GM12801 (cell line): ENCODE measurements around the gene ZPBP2.

Experiments
- TF ChIP-seq, protein P1 (sequence below): IDR thresholded peaks from one replicate; pipeline ENCODE4 v1.5.1; 2011; ENCODE audit warnings: control low read depth; ENCODE audit not compliant: insufficient read length; ENCODE audit errors: extremely low read depth

Gene ZPBP2

DNA sequence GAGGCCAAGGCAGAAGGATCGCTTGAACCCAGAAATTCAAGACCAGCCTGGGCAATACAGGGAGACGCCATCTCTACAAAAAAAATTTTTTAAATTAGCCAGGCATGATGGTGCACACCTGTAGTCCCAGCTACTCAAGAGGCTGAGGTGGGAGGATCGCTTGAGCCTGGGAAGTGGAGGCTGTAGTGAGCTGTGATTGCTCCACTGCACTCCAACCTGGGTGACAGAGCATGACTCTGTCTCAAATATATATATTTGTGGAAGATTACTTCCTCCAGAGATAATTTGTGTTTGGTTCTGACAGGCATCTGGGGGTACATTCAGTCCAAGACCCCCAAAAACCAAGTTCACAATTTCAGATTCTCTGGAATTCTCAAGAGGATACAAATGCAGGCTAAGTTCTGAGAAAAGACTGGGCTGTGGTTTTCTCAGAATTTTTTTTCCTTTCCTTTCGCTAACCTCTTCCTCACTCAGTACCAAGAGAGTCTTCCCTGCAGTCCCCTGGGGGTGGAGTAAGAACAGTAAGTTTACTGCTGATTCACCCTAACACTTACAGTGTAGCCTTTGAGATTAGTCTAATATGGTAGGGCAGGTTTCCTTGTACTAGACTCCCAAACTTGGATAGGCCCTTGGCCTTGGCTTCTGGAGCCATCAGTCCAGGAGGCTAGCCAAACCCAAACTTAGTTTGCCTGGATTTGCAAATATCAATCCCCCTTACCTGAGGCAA is 35.3 kb downstream of the ZPBP2 start:
- TF ChIP-seq, protein P1, sequence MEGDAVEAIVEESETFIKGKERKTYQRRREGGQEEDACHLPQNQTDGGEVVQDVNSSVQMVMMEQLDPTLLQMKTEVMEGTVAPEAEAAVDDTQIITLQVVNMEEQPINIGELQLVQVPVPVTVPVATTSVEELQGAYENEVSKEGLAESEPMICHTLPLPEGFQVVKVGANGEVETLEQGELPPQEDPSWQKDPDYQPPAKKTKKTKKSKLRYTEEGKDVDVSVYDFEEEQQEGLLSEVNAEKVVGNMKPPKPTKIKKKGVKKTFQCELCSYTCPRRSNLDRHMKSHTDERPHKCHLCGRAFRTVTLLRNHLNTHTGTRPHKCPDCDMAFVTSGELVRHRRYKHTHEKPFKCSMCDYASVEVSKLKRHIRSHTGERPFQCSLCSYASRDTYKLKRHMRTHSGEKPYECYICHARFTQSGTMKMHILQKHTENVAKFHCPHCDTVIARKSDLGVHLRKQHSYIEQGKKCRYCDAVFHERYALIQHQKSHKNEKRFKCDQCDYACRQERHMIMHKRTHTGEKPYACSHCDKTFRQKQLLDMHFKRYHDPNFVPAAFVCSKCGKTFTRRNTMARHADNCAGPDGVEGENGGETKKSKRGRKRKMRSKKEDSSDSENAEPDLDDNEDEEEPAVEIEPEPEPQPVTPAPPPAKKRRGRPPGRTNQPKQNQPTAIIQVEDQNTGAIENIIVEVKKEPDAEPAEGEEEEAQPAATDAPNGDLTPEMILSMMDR = no peak

DNA sequence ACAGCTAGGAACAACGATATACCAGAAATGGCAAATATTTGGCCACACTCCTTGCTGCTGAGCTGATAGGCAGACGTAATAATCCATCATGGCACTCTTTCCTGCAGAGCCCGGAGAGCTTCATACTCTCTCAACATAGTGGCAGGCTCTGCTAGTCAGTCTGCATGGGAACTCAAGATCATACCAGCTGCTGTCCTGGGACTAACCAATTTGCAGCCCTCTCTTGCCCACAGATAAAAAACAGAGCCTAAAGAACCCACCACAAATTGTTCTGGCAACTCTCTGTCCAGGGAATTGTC is 36.9 kb downstream of the ZPBP2 start:
- TF ChIP-seq, protein P1 = no peak

DNA sequence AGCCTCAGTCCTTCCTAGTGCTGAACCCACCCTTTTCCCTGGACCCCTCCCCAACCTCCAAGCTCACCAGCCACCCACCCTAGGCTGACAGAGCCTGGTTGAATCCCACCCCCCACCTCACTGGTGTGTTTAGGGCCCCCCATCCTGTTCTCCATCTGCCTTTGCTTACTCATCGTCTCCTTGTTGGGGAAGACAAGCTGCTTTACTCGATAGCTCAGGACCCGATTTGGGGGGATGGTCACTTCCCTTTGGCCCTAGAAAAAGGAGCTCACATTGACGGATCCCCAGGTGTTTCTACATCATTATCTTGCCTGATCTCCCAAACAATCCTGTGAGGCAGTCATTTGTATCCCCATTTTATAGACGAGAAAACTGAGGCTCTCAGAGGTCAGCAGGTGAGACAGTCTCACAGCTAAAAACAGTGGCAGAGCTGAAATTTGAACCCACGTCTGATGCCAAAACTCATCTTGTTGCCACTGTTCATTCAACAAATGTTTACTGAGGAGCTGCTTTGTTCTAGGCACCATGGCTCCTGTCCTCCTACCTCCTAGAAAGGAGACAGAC is 40.9 kb downstream of the ZPBP2 start:
- TF ChIP-seq, protein P1 = no peak

DNA sequence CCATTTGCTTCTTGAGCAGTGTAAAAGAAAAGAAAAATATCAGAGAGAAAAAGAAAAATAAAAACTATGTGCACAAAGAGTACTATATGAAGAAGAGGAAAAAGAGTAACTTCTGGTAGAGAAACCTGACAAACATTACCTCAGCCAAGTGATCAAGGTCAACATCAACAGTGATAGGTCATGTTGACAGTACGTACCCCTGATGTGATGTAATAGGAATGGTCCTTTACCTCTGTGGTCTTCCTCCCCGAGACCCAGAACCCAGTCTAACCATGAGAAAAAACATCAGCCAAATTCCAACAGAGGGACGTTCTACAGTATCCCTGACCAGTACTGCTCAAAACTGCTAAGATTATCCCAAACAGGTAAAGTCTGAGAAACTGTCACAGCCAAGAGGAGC is 46.0 kb downstream of the ZPBP2 start:
- TF ChIP-seq, protein P1 = no peak

DNA sequence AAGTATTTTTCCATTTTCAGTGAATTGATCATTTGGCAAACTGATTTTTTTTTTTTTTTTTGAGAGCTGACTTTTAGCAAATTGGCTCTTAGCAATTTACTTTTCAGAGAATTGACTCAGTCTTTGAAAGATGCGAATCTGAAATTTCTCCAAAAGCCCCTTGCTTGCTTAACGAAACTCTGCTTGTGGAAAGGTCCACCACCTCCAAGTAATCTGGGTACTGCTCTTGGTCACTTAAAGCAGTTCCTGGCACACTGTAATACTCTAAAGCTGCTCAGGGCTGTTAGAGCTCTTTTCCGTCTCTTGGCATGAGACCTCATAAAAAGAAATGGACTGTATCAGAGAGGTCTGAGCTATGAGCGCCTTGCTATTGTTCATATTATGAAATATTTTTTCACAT is 47.6 kb downstream of the ZPBP2 start:
- TF ChIP-seq, protein P1 = no peak

DNA sequence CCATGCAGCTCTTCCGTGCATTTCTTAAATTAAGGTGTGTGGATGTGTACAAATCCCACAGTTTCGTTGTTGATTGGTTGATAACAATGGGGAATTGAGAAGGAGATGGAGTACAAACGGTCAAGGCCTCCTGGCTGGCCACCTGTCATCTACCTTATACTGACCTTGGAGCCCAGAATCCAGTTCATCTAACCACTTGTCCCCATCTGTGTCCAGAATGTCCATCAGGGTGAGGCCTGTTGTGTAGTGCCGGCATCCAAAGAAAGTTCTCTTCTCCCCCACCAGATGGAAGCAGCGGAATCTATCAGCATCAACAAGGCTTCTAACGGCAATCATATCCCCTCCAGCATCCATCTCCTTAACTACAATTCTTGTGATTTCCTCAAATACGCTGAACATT is 48.9 kb downstream of the ZPBP2 start:
- TF ChIP-seq, protein P1 = no peak

DNA sequence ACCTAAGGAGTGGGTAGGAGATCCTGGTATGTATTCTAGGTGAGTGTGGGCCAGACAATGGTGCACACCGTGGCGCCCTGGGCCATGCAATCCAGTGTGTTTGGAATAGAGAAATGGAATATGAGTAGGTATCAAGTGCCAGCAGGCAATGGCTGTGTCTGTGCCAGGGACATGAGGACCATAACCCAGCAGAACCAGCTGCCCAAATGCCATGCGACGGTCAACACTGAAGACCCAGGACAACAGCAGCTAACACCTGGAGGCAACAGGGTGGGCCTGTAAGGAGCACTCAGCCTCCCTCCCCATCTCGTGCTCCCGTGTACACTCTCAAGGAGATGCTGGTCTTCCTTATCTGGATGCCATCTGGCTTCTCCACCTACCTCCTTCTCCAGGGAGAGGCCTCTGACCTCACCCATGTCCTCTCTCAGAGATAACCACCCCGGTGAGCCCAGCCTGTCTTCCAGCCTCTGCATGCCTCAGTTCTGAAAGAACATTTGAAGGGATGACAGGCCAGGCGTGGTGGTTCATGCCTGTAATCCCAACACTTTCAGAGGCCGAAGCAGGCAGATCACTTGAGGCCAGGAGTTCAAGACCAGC is 51.2 kb downstream of the ZPBP2 start:
- TF ChIP-seq, protein P1 = no peak
